Peyer's patch (tissue), 4 donors: ENCODE measurements around the gene HMGCL. TPM values are rescaled to one million over a fixed set of nuclear protein-coding genes. Genes with fewer than 3 reads are reported as not detected.
A peak's percentile ranks its signal among the peaks of the same experiment; 100 is the strongest.

Source experiments
- DNase-seq, 3 donors: peaks; one replicate each; pipeline ENCODE4 v3.0.0-alpha.2; 2017 to 2019
- H3K27ac ChIP-seq, 4 donors: fragments of 200-600 bp; sonication (generic); one replicate each; pipeline ENCODE4 v1.5.1; 2016 to 2019
- H3K27me3 ChIP-seq, 2 donors: fragments of 200-600 bp; sonication (generic); one replicate each; pipeline ENCODE4 v1.5.1; 2019
- H3K36me3 ChIP-seq, 3 donors: fragments of 200-600 bp; sonication (generic); one replicate each; pipeline ENCODE4 v1.5.1; 2016 to 2019
- H3K4me1 ChIP-seq, 4 donors: fragments of 200-600 bp; sonication (generic); one replicate each; pipeline ENCODE4 v1.5.1; 2016 to 2019
- H3K4me3 ChIP-seq, 4 donors: fragments of 200-600 bp; sonication (generic); 1 replicate in 3 of 4; 2 replicates in 1 of 4; pipeline ENCODE4 v1.5.1; 2016 to 2019; ENCODE audit warnings: mild to moderate bottlenecking in 1 of 4
- H3K9me3 ChIP-seq, 4 donors: fragments of 200-600 bp; sonication (generic); one replicate each; pipeline ENCODE4 v1.5.1; 2016 to 2019; ENCODE audit warnings: mild to moderate bottlenecking in 1 of 4
- CTCF ChIP-seq, 6 experiments: fragments of 450-650 bp in 4 of 6; fragments of 200-600 bp in 2 of 6; sonication (generic) in 1 of 6; IDR thresholded peaks; one replicate each; pipeline ENCODE4 v1.5.1; 2017 to 2019; ENCODE audit warnings: antibody characterized with exemption in 6 of 6, mild to moderate bottlenecking in 3 of 6, moderate library complexity in 1 of 6
- POLR2A ChIP-seq, 2 donors: fragments of 450-650 bp; IDR thresholded peaks; one replicate each; pipeline ENCODE4 v1.5.1; 2017; ENCODE audit warnings: antibody characterized with exemption in 2 of 2, mild to moderate bottlenecking in 2 of 2, moderate library complexity in 2 of 2
- total RNA-seq, 4 donors: library from RNA; depleted of rRNA; stranded (reverse); fragments of >200 nt; gene quantifications; one replicate each; pipeline ENCODE4 v1.1.0, GENCODE V29; 2016

Gene HMGCL
- total RNA-seq: 10 to 100 TPM; 24.8 to 74.3 (median 64.6) TPM

GRCh38 chr1:23825076-23825761 lies at the start of gene HMGCL:
Gene HMGCL, minus strand, starts transcription at chr1:23825429. Its CDS starts 14 bp downstream, at chr1:23825415.
- DNase-seq: peak; percentile 92 to 96 (median 94)
- Histone ChIP-seq H3K27ac (peak within 1 kb of the TSS; percentile 92 to 95 (median 93)), H3K4me3 (peak within 1 kb of the TSS; percentile 80 to 99 (median 98)), H3K27me3 (no peaks in the 10 kb centered on the region), H3K9me3 (no peaks in the 10 kb centered on the region), H3K4me1 (peaks cover 0 to 11% (median 3%) of the 10 kb centered on the region in 4 donors), H3K36me3 (no peaks in the 10 kb centered on the region)
- TF ChIP-seq POLR2A (IDR thresholded peaks at IDR 0.05): peak; percentile 81 to 90
- TF ChIP-seq CTCF (IDR thresholded peaks at IDR 0.05): no peak

GRCh38 chr1:23872421-23872820 lies 47.2 kb upstream of the HMGCL start:
- no peak for DNase-seq
- Histone ChIP-seq H3K4me1 (peaks cover 0 to 2% (median 0%) of the 10 kb centered on the region in 4 donors), H3K9me3 (peaks cover 0 to under 1% (median 0%) of the 10 kb centered on the region in 4 donors), H3K27ac (no peak overlapping the region), H3K36me3 (no peaks in the 10 kb centered on the region), H3K27me3 (no peaks in the 10 kb centered on the region), H3K4me3 (no peak overlapping the region)
- TF ChIP-seq POLR2A (IDR thresholded peaks at IDR 0.05) (no peak), CTCF (IDR thresholded peaks at IDR 0.05) (no peak)

- DNase-seq: no peak
- no peaks in the 10 kb centered on the region for H3K9me3 ChIP-seq
- TF ChIP-seq POLR2A (IDR thresholded peaks at IDR 0.05) (no peak), CTCF (IDR thresholded peaks at IDR 0.05) (no peak)
- H3K27ac ChIP-seq: peak overlapping the region in 2 of 4 donors; percentile 73 to 84
- H3K27me3 ChIP-seq: no peaks in the 10 kb centered on the region
- H3K4me1 ChIP-seq: peaks cover 0 to 17% (median 2%) of the 10 kb centered on the region in 4 donors
- H3K4me3 ChIP-seq: peak overlapping the region in 3 of 4 donors; percentile 54 to 81 (median 75)
- peaks cover 0 to 16% (median 0%) of the 10 kb centered on the region in 3 donors for H3K36me3 ChIP-seq
These were observed 43.8 kb upstream of the HMGCL start for GRCh38 chr1:23869051-23869450.

GRCh38 chr1:23868557-23869016 lies 43.4 kb upstream of the HMGCL start:
- H3K4me1 ChIP-seq: peaks cover 0 to 17% (median 2%) of the 10 kb centered on the region in 4 donors
- H3K4me3 ChIP-seq: peak overlapping the region; percentile 54 to 81 (median 68)
- H3K36me3 ChIP-seq: peaks cover 0 to 18% (median 0%) of the 10 kb centered on the region in 3 donors
- no peaks in the 10 kb centered on the region for H3K27me3 ChIP-seq
- H3K9me3 ChIP-seq: no peaks in the 10 kb centered on the region
- no peak for TF ChIP-seq CTCF (IDR thresholded peaks at IDR 0.05)
- TF ChIP-seq POLR2A (IDR thresholded peaks at IDR 0.05): no peak
- no peak for DNase-seq
- H3K27ac ChIP-seq: peak overlapping the region; percentile 48 to 84 (median 70)

- Histone ChIP-seq H3K27me3 (no peaks in the 10 kb centered on the region), H3K27ac (peak within 1 kb of the TSS; percentile 48 to 84 (median 70)), H3K36me3 (peaks cover 0 to 24% (median 0%) of the 10 kb centered on the region in 3 donors), H3K4me1 (peaks cover 0 to 17% (median 2%) of the 10 kb centered on the region in 4 donors), H3K9me3 (no peaks in the 10 kb centered on the region), H3K4me3 (peak within 1 kb of the TSS; percentile 54 to 81 (median 68))
- peak; percentile 96 to 98 (median 97) for DNase-seq
- peak; percentile 69 to 79 for TF ChIP-seq POLR2A (IDR thresholded peaks at IDR 0.05)
- peak; percentile 94 to 96 (median 95) for TF ChIP-seq CTCF (IDR thresholded peaks at IDR 0.05)
These were observed 42.8 kb upstream of the HMGCL start, which contains the start of gene FUCA1 for GRCh38 chr1:23867895-23868556. Gene FUCA1, minus strand, starts transcription at chr1:23868290. Its CDS starts 4 bp downstream, at chr1:23868286.
